Stimulated activated CD4-positive, alpha-beta T cell treated with anti-CD3 and anti-CD28 coated beads, Interleukin-1b, Interleukin-23, amount 100 ng/mL, for 48 hours (primary cell): Measurements from ENCODE around the gene DMBX1.

ENCODE experiments used
- DNase-seq: peaks from one replicate; pipeline ENCODE4 v3.0.0-alpha.2; 2020

The DMBX1 gene

GRCh38 chr1:46506470-46507219 is 17.0 kb downstream of the DMBX1 start:
- DNase-seq = no peak

GRCh38 chr1:46508757-46509156 is 19.1 kb downstream of the DMBX1 start:
- no peak for DNase-seq

- DNase-seq = no peak
Observed at GRCh38 chr1:46510341-46510997, 20.8 kb downstream of the DMBX1 start.

GRCh38 chr1:46510998-46511365 is 21.3 kb downstream of the DMBX1 start:
- DNase-seq = no peak

GRCh38 chr1:46512135-46512791 is 22.6 kb downstream of the DMBX1 start:
- no peak for DNase-seq

- no peak for DNase-seq
Observed at GRCh38 chr1:46512792-46513190, 23.2 kb downstream of the DMBX1 start.

- DNase-seq = no peak
Observed at GRCh38 chr1:46513536-46513935, 23.9 kb downstream of the DMBX1 start.

GRCh38 chr1:46515576-46515975 is 25.9 kb downstream of the DMBX1 start:
- DNase-seq = no peak

- DNase-seq = no peak
Observed at GRCh38 chr1:46516200-46516950, 26.7 kb downstream of the DMBX1 start.

GRCh38 chr1:46517010-46517600 is 27.5 kb downstream of the DMBX1 start:
- DNase-seq = no peak

- DNase-seq = no peak
Observed at GRCh38 chr1:46517932-46518498, 28.4 kb downstream of the DMBX1 start.

- no peak for DNase-seq
Observed at GRCh38 chr1:46519209-46519608, 29.6 kb downstream of the DMBX1 start.

- no peak for DNase-seq
Observed at GRCh38 chr1:46520063-46520911, 30.7 kb downstream of the DMBX1 start.

- no peak for DNase-seq
Observed at GRCh38 chr1:46521414-46521813, 31.8 kb downstream of the DMBX1 start.

GRCh38 chr1:46522184-46522968 is 32.7 kb downstream of the DMBX1 start:
- DNase-seq = peak; percentile 46

- DNase-seq = no peak
Observed at GRCh38 chr1:46522969-46523320, 33.3 kb downstream of the DMBX1 start.

- DNase-seq = no peak
Observed at GRCh38 chr1:46523496-46524353, 34.1 kb downstream of the DMBX1 start.

- no peak for DNase-seq
Observed at GRCh38 chr1:46524843-46525242, 35.2 kb downstream of the DMBX1 start.

- no peak for DNase-seq
Observed at GRCh38 chr1:46525253-46525983, 35.8 kb downstream of the DMBX1 start.
